HT1080 (cell line): Measurements from ENCODE around the gene SDCCAG8. TPM values are rescaled to one million over a fixed set of nuclear protein-coding genes. Genes with fewer than 3 reads are reported as not detected.

Experiments
- DNase-seq: peaks from one replicate; pipeline ENCODE4 v3.0.0-alpha.2; 2015; ENCODE audit warnings: low read depth
- total RNA-seq: library from RNA; depleted of rRNA; stranded (reverse); fragments of >200 nt; shearing (Covaris generic); gene quantifications from 2 replicates; pipeline ENCODE4 v1.2.3, GENCODE V29; 2014

Gene SDCCAG8
- total RNA-seq, 1 experiment from 2014 or later: 39.9 TPM

GRCh38 chr1:243280571-243281129 lies 24.8 kb downstream of the SDCCAG8 start:
- no peak for DNase-seq

GRCh38 chr1:243281672-243282071 lies 25.8 kb downstream of the SDCCAG8 start:
- no peak for DNase-seq

- no peak for DNase-seq
Observed at GRCh38 chr1:243286409-243287122, 30.7 kb downstream of the SDCCAG8 start.

- DNase-seq: no peak
Observed at GRCh38 chr1:243287123-243287460, 31.3 kb downstream of the SDCCAG8 start.

- peak; percentile 97 for DNase-seq
Observed at GRCh38 chr1:243287652-243288051, 31.8 kb downstream of the SDCCAG8 start.

GRCh38 chr1:243288062-243288461 lies 32.2 kb downstream of the SDCCAG8 start:
- no peak for DNase-seq

GRCh38 chr1:243291292-243291691 lies 35.5 kb downstream of the SDCCAG8 start:
- no peak for DNase-seq

GRCh38 chr1:243292117-243292516 lies 36.3 kb downstream of the SDCCAG8 start:
- no peak for DNase-seq

- DNase-seq: no peak
Observed at GRCh38 chr1:243293941-243294722, 38.3 kb downstream of the SDCCAG8 start.

- peak; percentile 58 for DNase-seq
Observed at GRCh38 chr1:243294723-243295121, 38.9 kb downstream of the SDCCAG8 start.

- DNase-seq: no peak
Observed at GRCh38 chr1:243299069-243299468, 43.2 kb downstream of the SDCCAG8 start.

- no peak for DNase-seq
Observed at GRCh38 chr1:243301059-243301458, 45.2 kb downstream of the SDCCAG8 start.

- no peak for DNase-seq
Observed at GRCh38 chr1:243311809-243312208, 56.0 kb downstream of the SDCCAG8 start.

- no peak for DNase-seq
Observed at GRCh38 chr1:243312952-243313634, 57.3 kb downstream of the SDCCAG8 start.

- DNase-seq: no peak
Observed at GRCh38 chr1:243313635-243314536, 58.0 kb downstream of the SDCCAG8 start.

GRCh38 chr1:243315455-243315854 lies 59.6 kb downstream of the SDCCAG8 start:
- DNase-seq: no peak

GRCh38 chr1:243315893-243316292 lies 60.1 kb downstream of the SDCCAG8 start:
- no peak for DNase-seq

- no peak for DNase-seq
Observed at GRCh38 chr1:243316366-243316989, 60.6 kb downstream of the SDCCAG8 start.

- DNase-seq: no peak
Observed at GRCh38 chr1:243320224-243320623, 64.4 kb downstream of the SDCCAG8 start.

- DNase-seq: no peak
Observed at GRCh38 chr1:243322326-243322725, 66.5 kb downstream of the SDCCAG8 start.
